HG03520 (cell line): ENCODE results near the gene MRPL54.
"Not testable (repeated sequence)": the region's sequence is repeated elsewhere in the genome, so short reads cannot be mapped to it uniquely, and the experiment has no call there.

Experiments used
- ATAC-seq: cut with Tn5 transposase; IDR thresholded peaks from one replicate; pipeline ENCODE4 v1.9.1; 2021; ENCODE audit warnings: mild to moderate bottlenecking, moderate library complexity; ENCODE audit not compliant: unreplicated experiment

Gene MRPL54

DNA sequence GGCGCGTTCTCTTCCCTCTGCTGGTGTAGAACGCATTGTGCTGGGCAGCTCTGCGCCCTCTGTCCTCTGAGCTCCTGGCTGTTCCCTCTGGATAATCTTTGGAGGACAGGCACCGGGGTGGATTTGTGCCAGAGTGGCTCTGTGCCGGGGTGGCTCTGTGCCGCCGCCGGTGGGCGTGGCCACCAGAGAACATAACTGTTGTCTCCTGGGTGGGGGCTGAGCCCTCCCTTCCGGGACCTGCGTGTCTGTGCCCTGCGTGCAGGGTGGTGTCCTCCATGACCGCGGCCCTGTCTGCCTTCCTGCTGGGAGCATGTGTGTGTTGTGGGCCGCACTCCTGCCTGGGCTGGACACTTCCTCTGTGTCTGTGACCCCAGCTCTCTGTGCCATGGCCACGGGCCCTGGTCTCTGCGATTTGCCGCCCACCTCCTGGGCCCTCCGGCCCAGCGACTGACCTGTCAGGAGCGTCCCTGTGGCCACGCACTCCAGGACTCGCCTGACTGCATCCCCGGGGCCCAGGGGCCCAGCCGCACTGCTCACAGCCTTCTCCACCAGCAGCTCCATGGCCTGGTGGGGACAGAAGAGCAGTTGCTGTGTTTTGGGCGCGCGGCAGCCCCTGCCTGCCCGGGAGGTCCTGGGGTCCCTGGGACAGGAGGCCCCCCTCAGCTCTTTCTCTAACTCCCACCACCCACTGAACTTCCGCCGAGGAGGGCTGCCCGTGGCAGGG is 46.1 kb downstream of the MRPL54 start:
- ATAC-seq = no peak

DNA sequence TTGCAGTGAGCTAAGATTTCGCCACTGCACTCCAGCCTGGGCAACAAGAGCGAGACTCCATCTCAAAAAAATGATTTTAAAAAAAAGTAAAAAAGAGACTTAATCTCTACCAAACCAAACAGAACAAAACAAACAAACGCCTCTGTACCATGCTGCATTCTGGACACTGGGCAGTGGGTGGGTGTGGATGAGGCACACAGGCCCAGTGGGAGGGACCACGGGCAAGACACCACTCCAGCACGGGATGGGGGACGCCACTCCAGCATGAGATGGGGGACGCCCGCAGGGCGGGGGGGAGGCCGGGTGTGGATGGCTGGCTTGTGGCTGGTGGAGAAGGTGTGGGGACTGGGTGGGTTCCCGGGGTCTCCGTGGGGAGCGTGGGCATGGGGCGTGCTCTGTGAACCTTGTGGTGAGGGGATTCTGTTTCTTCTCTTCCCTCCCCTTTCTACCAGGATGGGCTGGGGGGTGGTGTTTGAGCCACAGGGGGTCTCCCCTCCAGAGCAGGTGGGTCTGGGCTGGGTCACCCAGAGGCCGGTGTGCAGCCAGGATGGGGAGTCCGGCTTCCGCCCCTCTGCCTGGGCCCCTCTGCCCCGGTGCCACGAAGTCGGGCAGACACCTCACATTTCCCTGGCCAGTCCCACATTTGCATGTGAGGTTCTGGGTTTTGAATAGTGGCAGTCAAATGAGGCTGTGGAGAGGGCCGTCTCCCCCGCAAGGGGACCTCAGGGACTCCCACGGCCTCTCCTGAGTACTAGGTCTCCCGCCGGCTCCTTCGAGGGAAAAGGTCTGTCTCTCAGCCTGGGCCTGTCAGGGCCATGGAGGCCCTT is 47.6 kb downstream of the MRPL54 start:
- no peak for ATAC-seq

DNA sequence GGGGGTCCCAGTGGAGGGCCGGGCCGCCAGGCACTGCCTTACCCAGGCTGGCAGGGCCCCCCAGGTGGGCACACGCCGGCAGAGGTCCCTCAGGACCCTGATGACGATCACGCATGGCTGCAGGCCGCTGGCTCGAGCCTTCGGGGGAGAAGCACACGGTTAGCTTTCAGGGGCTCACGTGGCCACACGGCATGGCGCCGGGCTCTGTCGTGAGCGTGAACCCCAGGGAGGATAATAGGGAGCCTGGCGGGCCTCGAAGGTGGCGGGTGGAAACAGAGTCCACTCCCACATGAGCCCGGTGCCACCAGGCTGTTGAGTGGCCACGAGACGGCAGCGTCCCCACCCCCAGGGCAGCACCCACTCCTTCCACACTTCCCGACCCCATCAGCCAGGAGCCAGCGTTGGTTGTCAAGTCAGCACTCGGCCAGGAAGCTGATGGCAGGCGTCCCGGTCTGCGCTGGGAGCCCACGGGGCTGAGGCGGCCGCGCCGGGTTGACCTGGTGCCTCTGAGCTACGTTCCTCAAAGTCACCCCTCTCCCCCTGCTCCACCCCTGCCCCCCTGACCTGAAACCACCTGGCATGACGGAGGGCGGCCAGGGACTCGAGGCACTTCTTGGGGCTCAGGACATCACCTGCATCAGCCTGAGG is 48.4 kb downstream of the MRPL54 start:
- no peak for ATAC-seq

DNA sequence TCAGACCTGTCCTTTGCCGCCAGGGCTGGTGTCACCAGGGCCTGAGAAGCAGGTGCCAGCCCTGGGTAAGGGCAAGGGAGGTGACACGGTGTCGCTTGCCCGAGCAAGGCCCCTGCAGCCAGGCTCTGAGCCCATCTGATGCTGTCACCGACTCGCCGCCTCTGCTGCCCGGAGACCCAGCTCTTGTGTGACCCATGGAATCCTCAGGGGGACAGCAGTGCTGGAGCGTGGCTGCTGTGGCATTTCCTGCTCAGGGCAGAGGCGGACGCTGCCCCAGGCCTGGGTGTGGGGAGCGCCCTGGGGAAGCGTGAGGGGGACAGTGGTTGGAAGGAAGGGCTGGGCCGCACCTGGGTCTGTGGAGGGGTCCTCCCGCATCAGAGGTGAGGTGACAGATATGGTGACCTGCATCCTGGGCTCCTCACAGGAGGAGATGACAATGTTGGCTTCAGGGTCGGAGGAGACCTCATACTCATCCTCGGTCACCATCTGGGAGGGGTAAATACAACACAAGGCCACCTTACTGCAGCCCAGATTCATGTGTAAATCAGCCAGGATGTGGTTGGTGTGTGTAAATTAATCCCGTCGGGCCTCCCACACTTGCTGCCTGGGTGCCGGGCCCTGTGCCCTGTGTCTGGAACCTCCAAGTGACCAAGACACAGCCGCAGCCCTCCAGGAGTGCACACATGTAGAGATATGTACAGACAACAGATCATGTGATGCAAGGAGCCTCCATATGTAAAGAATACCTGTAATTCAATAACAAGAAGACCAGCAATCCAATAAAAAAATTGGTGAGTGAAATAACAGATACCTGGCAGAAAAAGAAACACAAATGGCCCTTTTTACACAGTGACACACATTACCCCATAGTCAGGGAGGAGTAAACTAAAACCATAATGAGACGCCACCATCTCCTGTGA is 51.3 kb downstream of the MRPL54 start:
- no peak for ATAC-seq

DNA sequence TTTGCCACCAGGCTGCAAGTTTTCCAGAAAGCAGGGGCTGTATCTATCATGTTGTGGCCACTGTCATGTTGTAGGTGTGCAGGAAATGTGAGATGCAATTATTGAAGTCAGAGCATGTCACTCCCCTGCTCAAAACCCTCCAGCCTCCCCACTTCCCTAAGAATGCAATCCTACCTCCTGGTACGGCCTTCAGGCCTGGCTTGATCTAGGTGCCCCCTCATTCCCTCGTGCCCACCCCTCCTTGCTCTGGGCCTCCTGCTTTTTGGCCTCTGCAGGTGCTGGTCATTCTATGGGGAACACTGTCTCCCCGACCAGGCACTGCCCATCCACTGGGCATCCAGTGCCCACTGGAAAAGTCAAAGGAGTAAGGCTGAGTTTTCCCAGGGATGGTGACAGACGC is 52.2 kb downstream of the MRPL54 start:
- ATAC-seq = no peak

DNA sequence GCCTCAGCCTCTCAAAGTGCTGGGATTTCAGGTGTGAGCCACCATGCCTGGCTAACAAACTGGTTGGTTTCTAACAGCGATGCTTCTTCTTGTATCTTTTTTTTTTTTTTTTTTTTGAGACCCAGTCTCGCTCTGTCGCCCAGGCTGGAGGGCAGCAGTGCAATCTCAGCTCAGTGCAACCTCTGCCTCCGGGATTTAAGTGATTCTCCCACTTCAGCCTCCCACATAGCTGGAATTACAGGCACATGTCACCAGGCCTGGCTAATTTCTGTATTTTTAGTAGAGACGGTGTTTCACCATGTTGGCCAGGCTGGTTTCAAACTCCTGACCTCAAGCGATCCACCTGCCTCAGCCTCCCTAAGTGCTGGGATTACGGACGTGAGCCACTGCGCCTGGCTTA is 53.7 kb downstream of the MRPL54 start:
- not testable (repeated sequence) for ATAC-seq

DNA sequence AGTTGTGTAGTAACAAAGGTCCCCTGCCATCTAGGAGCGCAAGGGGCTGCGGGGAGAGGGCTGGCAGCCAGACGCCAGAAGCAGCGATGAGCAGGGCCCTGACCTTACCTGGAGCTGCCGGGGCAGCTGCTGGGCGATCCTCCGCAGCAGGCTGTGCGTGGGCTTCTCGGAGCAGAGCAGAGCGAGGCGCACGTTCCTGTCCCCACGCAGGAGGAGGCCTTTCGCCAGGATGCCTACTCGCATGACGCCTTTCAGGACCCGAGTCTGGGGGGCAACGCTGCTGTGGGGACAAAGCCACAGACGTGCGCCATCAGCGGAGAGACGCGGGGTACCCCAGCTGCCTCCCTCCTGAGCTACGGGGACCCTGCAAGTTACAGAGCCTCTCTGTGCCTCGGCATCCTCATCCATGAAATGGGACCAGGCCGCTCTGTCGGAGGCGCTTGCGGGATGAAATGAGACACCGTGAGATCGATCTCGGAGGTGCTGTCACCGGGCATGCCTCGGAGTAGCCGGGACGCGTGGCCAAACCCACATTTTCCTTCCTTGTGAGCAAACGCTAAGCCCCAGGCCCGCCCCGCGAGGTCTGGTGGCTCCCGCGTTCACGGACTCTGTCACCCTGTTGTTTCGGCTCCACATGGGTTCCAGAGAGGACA is 54.2 kb downstream of the MRPL54 start:
- no peak for ATAC-seq
